Measurements from ENCODE around the gene SLC35G6.

Gene SLC35G6

GRCh38 chr17:7513850-7514419, 32.7 kb downstream of the SLC35G6 start:
- Histone ChIP-seq H3K9ac (ENCODE audit: low read length) (no peak overlapping the region), H3K9me3 (ENCODE audit: low read length) (no peaks in the 10 kb centered on the region), H3K27ac (ENCODE audit: low read depth, low read length) (no peak overlapping the region), H3K27me3 (ENCODE audit: control insufficient read depth in 1 of 2, insufficient read depth in 2 of 2, low read length in 2 of 2) (no peaks in the 10 kb centered on the region), H3K36me3 (ENCODE audit: insufficient read depth, low read length) (peaks cover 52% of the 10 kb centered on the region), H3K4me1 (ENCODE audit: insufficient read depth, low read length) (no peaks in the 10 kb centered on the region), H3K4me3 (ENCODE audit: low read depth in 1 of 2, low read length in 2 of 2) (no peak overlapping the region)

DNA sequence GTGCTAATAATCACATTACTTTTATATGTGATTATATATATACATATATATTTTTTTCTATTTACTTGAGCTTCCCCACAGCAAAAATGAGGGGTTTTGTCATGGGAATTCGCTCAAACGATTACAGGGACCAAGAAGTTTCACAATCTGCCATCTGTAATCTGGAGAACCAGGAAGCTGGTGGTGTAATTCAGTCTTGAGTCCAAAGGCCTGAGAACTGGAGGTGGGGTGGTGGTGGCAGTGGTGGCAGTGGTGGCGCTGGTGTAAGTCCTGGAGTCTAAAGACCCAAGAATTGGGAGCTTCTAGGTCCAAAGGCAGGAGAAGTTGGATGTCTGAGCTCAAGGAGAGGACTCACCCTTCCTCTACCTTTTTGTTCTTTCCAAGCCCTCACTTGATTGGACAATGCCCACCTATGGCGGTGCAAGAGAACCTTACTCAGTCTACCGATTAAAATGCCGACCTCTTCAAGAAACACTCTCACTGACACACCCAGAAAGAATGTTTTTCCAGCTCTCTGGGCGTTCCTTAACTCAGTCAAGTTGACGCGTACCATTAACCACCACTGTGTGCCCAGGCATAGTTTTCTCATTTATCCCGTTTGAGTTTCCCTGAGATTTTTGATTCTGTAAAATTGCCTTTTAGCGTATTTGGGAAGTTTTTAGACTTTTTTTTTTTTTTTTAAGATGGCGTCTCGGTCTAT, 34.8 kb downstream of the SLC35G6 start:
- Histone ChIP-seq H3K9me3 (ENCODE audit: low read length) (no peaks in the 10 kb centered on the region), H3K4me3 (ENCODE audit: low read depth in 1 of 2, low read length in 2 of 2) (no peak overlapping the region), H3K4me1 (ENCODE audit: insufficient read depth, low read length) (no peaks in the 10 kb centered on the region), H3K9ac (ENCODE audit: low read length) (no peak overlapping the region), H3K36me3 (ENCODE audit: insufficient read depth, low read length) (peaks cover 31% of the 10 kb centered on the region), H3K27me3 (ENCODE audit: control insufficient read depth in 1 of 2, insufficient read depth in 2 of 2, low read length in 2 of 2) (no peaks in the 10 kb centered on the region), H3K27ac (ENCODE audit: low read depth, low read length) (no peak overlapping the region)

- no peak overlapping the region for H3K4me3 ChIP-seq (ENCODE audit: low read depth in 1 of 2, low read length in 2 of 2)
- no peak overlapping the region for H3K27ac ChIP-seq (ENCODE audit: low read depth, low read length)
- H3K36me3 ChIP-seq (ENCODE audit: insufficient read depth, low read length), result no peaks in the 10 kb centered on the region
Measured at GRCh38 chr17:7523033-7523432, 41.8 kb downstream of the SLC35G6 start.

DNA sequence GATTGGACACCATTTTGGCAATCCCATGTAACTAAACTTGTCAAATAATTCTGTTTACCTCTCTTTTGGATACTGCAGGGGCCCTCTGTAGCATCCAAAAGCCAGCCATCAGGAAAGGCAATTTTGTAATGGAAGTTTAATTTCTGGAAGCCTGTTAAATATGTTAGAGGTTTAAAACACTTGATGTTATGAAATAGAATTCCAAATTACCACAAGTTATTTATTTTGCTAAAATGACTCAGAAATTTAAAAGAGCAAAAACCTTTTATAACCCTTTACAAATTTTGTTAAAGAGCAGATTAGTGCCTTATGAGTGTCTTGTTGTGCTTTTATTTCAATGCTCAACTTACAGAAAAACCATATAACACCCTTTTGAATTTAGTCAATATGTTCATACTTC, 47.6 kb downstream of the SLC35G6 start:
- no peaks in the 10 kb centered on the region for H3K27me3 ChIP-seq (ENCODE audit: control insufficient read depth in 1 of 2, insufficient read depth in 2 of 2, low read length in 2 of 2)
- H3K36me3 ChIP-seq (ENCODE audit: insufficient read depth, low read length), result no peaks in the 10 kb centered on the region
- H3K4me1 ChIP-seq (ENCODE audit: insufficient read depth, low read length), result no peaks in the 10 kb centered on the region
- no peaks in the 10 kb centered on the region for H3K9me3 ChIP-seq (ENCODE audit: low read length)
- no peak overlapping the region for H3K27ac ChIP-seq (ENCODE audit: low read depth, low read length)
- no peak overlapping the region for H3K9ac ChIP-seq (ENCODE audit: low read length)
- H3K4me3 ChIP-seq (ENCODE audit: low read depth in 1 of 2, low read length in 2 of 2), result no peak overlapping the region

More at GRCh38 chr17:7523033-7523432, 41.8 kb downstream of the SLC35G6 start:
- H3K27me3 ChIP-seq (ENCODE audit: control insufficient read depth in 1 of 2, insufficient read depth in 2 of 2, low read length in 2 of 2), result no peaks in the 10 kb centered on the region
- no peaks in the 10 kb centered on the region for H3K4me1 ChIP-seq (ENCODE audit: insufficient read depth, low read length)
- no peak overlapping the region for H3K9ac ChIP-seq (ENCODE audit: low read length)
- H3K9me3 ChIP-seq (ENCODE audit: low read length), result no peaks in the 10 kb centered on the region

- H3K27me3 ChIP-seq (ENCODE audit: control insufficient read depth in 1 of 2, insufficient read depth in 2 of 2, low read length in 2 of 2), result no peaks in the 10 kb centered on the region
- no peak overlapping the region for H3K9ac ChIP-seq (ENCODE audit: low read length)
Measured at GRCh38 chr17:7530023-7530900, 49.0 kb downstream of the SLC35G6 start.

More at GRCh38 chr17:7530023-7530900, 49.0 kb downstream of the SLC35G6 start:
- Histone ChIP-seq H3K36me3 (ENCODE audit: insufficient read depth, low read length) (no peaks in the 10 kb centered on the region), H3K4me3 (ENCODE audit: low read depth in 1 of 2, low read length in 2 of 2) (no peak overlapping the region), H3K4me1 (ENCODE audit: insufficient read depth, low read length) (no peaks in the 10 kb centered on the region), H3K27ac (ENCODE audit: low read depth, low read length) (no peak overlapping the region), H3K9me3 (ENCODE audit: low read length) (no peaks in the 10 kb centered on the region)

Data from muscle layer of colon (tissue), 2 donors.